Tibial artery (tissue), 4 donors: ENCODE measurements around the gene PCBP3.
"Not testable (repeated sequence)": the region's sequence is repeated elsewhere in the genome, so short reads cannot be mapped to it uniquely, and the experiment has no call there.

Experiments used
- DNase-seq, 2 donors: peaks; one replicate each; pipeline ENCODE4 v3.0.0-alpha.2; 2019
- H3K27ac ChIP-seq, 2 donors: fragments of 200-600 bp; sonication (generic) in 1 of 2; 1 replicate in 1 of 2; 2 replicates in 1 of 2; pipeline ENCODE4 v1.5.1; 2018 to 2019; ENCODE audit warnings: mild to moderate bottlenecking in 1 of 2
- H3K27me3 ChIP-seq, 2 donors: fragments of 200-600 bp; sonication (generic) in 1 of 2; one replicate each; pipeline versions ENCODE4 v1.5.1 to v1.6.0; 2016 to 2019
- H3K36me3 ChIP-seq, 3 donors: fragments of 200-600 bp; sonication (generic) in 2 of 3; one replicate each; pipeline ENCODE4 v1.5.1; 2016 to 2019; ENCODE audit warnings: mild to moderate bottlenecking in 2 of 3
- H3K4me1 ChIP-seq, 4 donors: fragments of 200-600 bp; sonication (generic) in 2 of 4; 1 replicate in 3 of 4; 2 replicates in 1 of 4; pipeline ENCODE4 v1.5.1; 2016 to 2019
- H3K4me3 ChIP-seq, 2 donors: fragments of 200-600 bp; sonication (generic) in 1 of 2; 1 replicate in 1 of 2; 2 replicates in 1 of 2; pipeline ENCODE4 v1.5.1; 2018 to 2019; ENCODE audit warnings: mild to moderate bottlenecking in 2 of 2
- H3K9me3 ChIP-seq, 3 donors: fragments of 200-600 bp; sonication (generic) in 1 of 3; one replicate each; pipeline ENCODE4 v1.5.1; 2016 to 2019
- CTCF ChIP-seq, 2 experiments: fragments of 200-600 bp in 1 of 2; fragments of 450-650 bp in 1 of 2; IDR thresholded peaks; one replicate each; pipeline ENCODE4 v1.5.1; 2017 to 2019; ENCODE audit warnings: antibody characterized with exemption in 2 of 2, mild to moderate bottlenecking in 1 of 2, moderate library complexity in 1 of 2
- intact Hi-C: fragments of 100-400 bp; cut with DNase I; formaldehyde crosslinking; loops from one replicate; pipeline ENCODE4 v1.15.0; 2023; ENCODE audit warnings: low total_unique reads

Gene PCBP3

DNA sequence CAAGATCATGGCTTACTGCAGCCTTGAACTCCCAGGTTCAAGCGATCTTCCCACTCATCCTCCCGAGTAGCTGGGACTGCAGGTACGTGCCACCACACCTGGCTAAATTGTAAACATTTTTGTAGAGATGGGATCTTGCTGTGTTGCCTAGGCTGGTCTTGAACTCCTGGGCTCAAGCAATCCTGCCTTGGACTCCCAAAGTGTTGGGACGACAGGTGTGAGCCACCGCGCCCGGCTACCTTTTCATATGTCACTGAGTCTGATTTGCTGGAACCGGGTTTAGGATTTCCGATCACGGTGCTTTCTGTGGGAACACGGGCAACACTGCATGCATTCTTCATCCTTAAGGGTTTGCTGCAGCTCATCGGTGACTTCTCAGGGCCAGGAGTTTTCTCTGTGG lies 32.2 kb upstream of the PCBP3 start:
- H3K9me3 ChIP-seq, result no peaks in the 10 kb centered on the region
- peak in 1 of 2 donors; percentile 19 for DNase-seq
- H3K4me3 ChIP-seq, result no peak overlapping the region
- intact Hi-C loops, result no loop called here
- no peak for TF ChIP-seq CTCF (IDR thresholded peaks at IDR 0.05)
- H3K36me3 ChIP-seq, result no peaks in the 10 kb centered on the region
- H3K27ac ChIP-seq, result no peak overlapping the region
- peaks cover 0 to 60% of the 10 kb centered on the region in 2 donors for H3K27me3 ChIP-seq
- no peaks in the 10 kb centered on the region for H3K4me1 ChIP-seq

GRCh38 chr21:45611939-45612664 lies 31.4 kb upstream of the PCBP3 start:
- no peak overlapping the region for H3K4me3 ChIP-seq
- H3K27ac ChIP-seq, result no peak overlapping the region
- DNase-seq, result peak in 1 of 2 donors; percentile 47
- intact Hi-C loops, result no loop called here
- H3K36me3 ChIP-seq, result no peaks in the 10 kb centered on the region
- H3K4me1 ChIP-seq, result no peaks in the 10 kb centered on the region
- H3K9me3 ChIP-seq, result no peaks in the 10 kb centered on the region
- no peak for TF ChIP-seq CTCF (IDR thresholded peaks at IDR 0.05)
- H3K27me3 ChIP-seq, result peaks cover 0 to 68% of the 10 kb centered on the region in 2 donors

- H3K36me3 ChIP-seq, H3K9me3 ChIP-seq, H3K4me1 ChIP-seq, H3K4me3 ChIP-seq, intact Hi-C loops, H3K27ac ChIP-seq: not testable (repeated sequence)
- peaks cover 0 to 73% of the 10 kb centered on the region in 2 donors for H3K27me3 ChIP-seq
- peak in 1 of 2 donors; percentile 15 for DNase-seq
These were observed 30.9 kb upstream of the PCBP3 start for GRCh38 chr21:45612665-45613019.

GRCh38 chr21:45613396-45613795 lies 30.1 kb upstream of the PCBP3 start:
- peak in 1 of 2 donors; percentile 48 for DNase-seq
- H3K9me3 ChIP-seq, result no peaks in the 10 kb centered on the region
- intact Hi-C loops, result no loop called here
- TF ChIP-seq CTCF (IDR thresholded peaks at IDR 0.05), result no peak
- no peaks in the 10 kb centered on the region for H3K4me1 ChIP-seq
- peaks cover 0 to 80% of the 10 kb centered on the region in 2 donors for H3K27me3 ChIP-seq
- no peaks in the 10 kb centered on the region for H3K36me3 ChIP-seq
- no peak overlapping the region for H3K4me3 ChIP-seq
- no peak overlapping the region for H3K27ac ChIP-seq

- TF ChIP-seq CTCF (IDR thresholded peaks at IDR 0.05), result no peak
- peak in 1 of 2 donors; percentile 5 for DNase-seq
- no peaks in the 10 kb centered on the region for H3K4me1 ChIP-seq
- no peaks in the 10 kb centered on the region for H3K36me3 ChIP-seq
- peaks cover 0 to 82% of the 10 kb centered on the region in 2 donors for H3K27me3 ChIP-seq
- intact Hi-C loops, result no loop called here
- H3K9me3 ChIP-seq, result peaks cover 0 to 1% (median 0%) of the 10 kb centered on the region in 3 donors
- no peak overlapping the region for H3K27ac ChIP-seq
- H3K4me3 ChIP-seq, result no peak overlapping the region
These were observed 29.6 kb upstream of the PCBP3 start for GRCh38 chr21:45613881-45614280.

- Histone ChIP-seq H3K4me1 (no peaks in the 10 kb centered on the region), H3K27ac (no peak overlapping the region), H3K36me3 (no peaks in the 10 kb centered on the region), H3K9me3 (peaks cover 0 to 7% (median 0%) of the 10 kb centered on the region in 3 donors), H3K27me3 (peaks cover 0 to 83% of the 10 kb centered on the region in 2 donors), H3K4me3 (no peak overlapping the region)
- intact Hi-C loops, result no loop called here
- no peak for TF ChIP-seq CTCF (IDR thresholded peaks at IDR 0.05)
- peak in 1 of 2 donors; percentile 49 for DNase-seq
These were observed 28.3 kb upstream of the PCBP3 start for GRCh38 chr21:45615145-45615711.
